Metanephros (tissue), 2 donors: Measurements from ENCODE around the gene HSPA1A. TPM values are rescaled to one million over a fixed set of nuclear protein-coding genes. Genes with fewer than 3 reads are reported as not detected.
A peak's percentile ranks its signal among the peaks of the same experiment; 100 is the strongest.

ENCODE experiments used
- small RNA-seq: library from RNA; depleted of rRNA; stranded (forward); fragments of <200 nt; gene quantifications from one replicate; pipeline ENCODE3, GENCODE V24; 2014; ENCODE audit warnings: low replicate concordance
- total RNA-seq: library from RNA; depleted of rRNA; stranded (reverse); fragments of >200 nt; gene quantifications from one replicate; pipeline ENCODE4 v1.2.3, GENCODE V29; 2014

The HSPA1A gene
- 1,222 TPM for total RNA-seq

GRCh38 chr6:31815025-31815838 lies at the start of gene HSPA1A, which contains the start of gene HSPA1L:
Gene HSPA1A (plus strand): TSS chr6:31815543. CDS start chr6:31815757, 214 bp downstream.
Gene HSPA1L (minus strand): TSS chr6:31815283. CDS start chr6:31811972, 3,311 bp downstream.

GRCh38 chr6:31776989-31777666 lies 38.2 kb upstream of the HSPA1A start, which contains the start of gene VWA7:
Gene VWA7 (minus strand): TSS chr6:31777328. CDS start chr6:31776779, 549 bp downstream.

DNA sequence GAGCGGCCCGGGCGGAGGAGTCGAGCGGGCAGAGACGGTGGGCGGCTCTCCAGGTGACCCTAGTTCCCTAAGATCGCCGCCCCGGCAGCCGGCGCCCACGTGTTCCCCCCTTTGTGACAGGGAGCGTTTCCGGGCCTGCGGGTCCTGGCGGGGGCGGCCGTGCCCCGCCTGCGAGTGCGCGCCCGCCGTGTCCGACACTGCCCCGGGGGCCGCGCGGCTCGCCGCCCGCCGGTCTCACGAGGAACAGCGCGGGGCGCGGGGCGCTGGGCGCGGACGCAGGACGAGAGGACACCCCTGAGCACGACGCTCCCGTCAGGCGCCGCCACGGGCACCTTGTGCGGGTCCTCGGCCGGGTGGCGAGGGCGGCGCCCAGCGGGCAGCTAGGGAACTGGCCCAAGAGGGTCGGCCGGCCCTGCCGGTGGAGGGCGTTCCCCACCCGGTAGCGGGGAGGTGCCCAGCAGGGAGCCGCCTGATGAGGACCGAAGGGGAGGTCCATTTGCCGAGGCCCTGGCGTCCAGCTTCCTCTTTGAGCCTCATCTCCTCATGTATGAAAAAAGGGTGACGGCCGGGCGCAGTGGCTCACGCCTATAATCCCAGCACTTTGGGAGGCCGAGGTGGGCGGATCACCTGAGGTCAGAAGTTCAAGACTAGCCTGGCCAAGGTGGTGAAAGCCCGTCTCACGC lies 19.6 kb upstream of the HSPA1A start, which contains the start of gene VARS1:
Gene VARS1, minus strand, starts transcription at position 137 of the 683 bp plus-strand sequence. CDS start 535 bp downstream, outside the sequence.

GRCh38 chr6:31806470-31807272 lies 8.7 kb upstream of the HSPA1A start, which contains the start of gene LSM2:
Gene LSM2 (minus strand): TSS chr6:31806966. CDS start chr6:31806757, 209 bp downstream.

DNA sequence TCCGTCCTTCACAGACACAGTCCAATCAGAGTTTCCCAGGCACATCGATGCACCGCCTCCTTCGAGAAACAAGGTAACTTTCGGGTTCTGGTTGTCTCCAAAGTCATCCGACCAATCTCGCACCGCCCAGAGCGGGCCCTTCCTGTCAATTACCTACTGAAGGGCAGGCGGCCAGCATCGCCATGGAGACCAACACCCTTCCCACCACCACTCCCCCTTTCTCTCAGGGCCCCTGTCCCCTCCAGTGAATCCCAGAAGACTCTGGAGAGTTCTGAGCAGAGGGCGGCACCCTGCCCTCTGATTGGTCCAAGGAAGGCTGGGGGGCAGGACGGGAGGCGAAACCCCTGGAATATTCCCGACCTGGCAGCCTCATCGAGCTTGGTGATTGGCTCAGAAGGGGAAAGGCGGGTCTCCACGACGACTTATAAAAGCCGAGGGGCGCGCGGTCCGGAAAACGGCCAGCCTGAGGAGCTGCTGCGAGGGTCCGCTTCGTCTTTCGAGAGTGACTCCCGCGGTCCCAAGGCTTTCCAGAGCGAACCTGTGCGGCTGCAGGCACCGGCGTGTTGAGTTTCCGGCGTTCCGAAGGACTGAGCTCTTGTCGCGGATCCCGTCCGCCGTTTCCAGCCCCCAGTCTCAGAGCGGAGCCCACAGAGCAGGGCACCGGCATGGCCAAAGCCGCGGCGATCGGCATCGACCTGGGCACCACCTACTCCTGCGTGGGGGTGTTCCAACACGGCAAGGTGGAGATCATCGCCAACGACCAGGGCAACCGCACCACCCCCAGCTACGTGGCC lies 12.1 kb downstream of the HSPA1A start, which contains the start of gene HSPA1B:
Gene HSPA1B, plus strand, starts transcription at position 453 of the 794 bp plus-strand sequence. Its CDS starts 213 bp downstream, at position 666.

DNA sequence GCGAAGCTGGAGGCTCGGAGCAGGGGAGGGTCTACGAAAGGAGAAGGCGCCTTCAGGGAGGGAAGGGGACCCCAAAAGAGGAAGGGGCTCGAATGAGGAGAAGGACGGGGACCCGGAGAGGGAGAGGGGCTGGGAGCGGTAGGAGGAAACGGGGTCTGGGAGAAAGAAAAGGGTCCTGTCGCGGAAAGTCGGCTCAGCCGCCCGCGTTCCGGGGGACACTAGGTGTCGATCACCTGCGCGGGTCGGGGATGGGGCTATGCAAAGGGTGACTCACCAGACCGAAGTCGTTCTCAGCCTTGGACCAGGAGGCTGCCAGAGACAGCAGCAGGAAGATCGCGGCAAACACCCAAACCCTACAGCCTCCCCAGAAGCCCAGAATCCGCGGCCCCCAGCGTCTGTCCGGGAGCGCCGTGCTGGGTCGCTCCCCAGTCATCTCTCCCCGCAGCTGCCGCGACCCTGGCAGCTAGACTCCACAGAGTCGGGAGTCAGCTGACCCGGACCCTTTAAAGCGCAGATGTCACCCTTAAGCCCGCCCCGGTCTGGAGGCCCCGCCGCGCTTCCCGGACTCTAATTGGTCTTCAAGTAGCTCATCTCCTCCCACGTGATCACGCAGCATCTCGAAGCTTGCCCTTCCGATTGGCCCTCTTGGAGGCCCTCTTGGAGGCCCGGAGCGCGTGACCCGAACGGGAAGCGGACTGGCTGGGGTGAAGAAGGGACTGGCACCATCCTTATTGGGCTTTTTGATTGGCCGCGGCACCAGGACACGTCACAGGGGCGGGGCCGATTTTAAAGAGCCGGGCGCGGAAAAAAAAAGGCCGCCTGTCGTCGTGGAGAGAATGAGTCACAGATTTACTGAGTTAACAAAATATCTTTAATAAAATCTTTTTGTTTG lies 47.2 kb downstream of the HSPA1A start, which contains the start of gene NEU1:
Gene NEU1, minus strand, starts transcription at position 478 of the 892 bp plus-strand sequence. Its CDS starts 45 bp downstream, at position 433.

Small RNA genes within 50 kb of the gene (small RNA-seq; reads per million reads assigned to genes)
- gene RF00019 (not detected), gene SNORD48 (277 reads per million, percentile 98 among the genes with 10 or more reads in this experiment), gene SNORD52 (not detected)

Other genes with a start within 250 kb of the HSPA1A start
- not detected for gene LTA, start 243.3 kb upstream of the HSPA1A start, total RNA-seq
- 0.35 TPM for gene TNF, start 240.0 kb upstream of the HSPA1A start, total RNA-seq
- 3.1 TPM for gene LTB, start 233.1 kb upstream of the HSPA1A start, total RNA-seq
- 12.3 TPM for gene LST1, start 229.3 kb upstream of the HSPA1A start, total RNA-seq
- 0.35 TPM for gene NCR3, start 222.5 kb upstream of the HSPA1A start, total RNA-seq
- 18.7 TPM for gene AIF1, start 200.3 kb upstream of the HSPA1A start, total RNA-seq
- 111 TPM for gene PRRC2A, start 194.8 kb upstream of the HSPA1A start, total RNA-seq
- 208 TPM for gene BAG6, start 162.9 kb upstream of the HSPA1A start, total RNA-seq
- gene APOM, start 159.6 kb upstream of the HSPA1A start, total RNA-seq: 24.0 TPM
- 18.3 TPM for gene C6orf47, start 154.8 kb upstream of the HSPA1A start, total RNA-seq
- 16.5 TPM for gene GPANK1, start 150.5 kb upstream of the HSPA1A start, total RNA-seq
- gene CSNK2B, start 149.5 kb upstream of the HSPA1A start, total RNA-seq: 99.5 TPM
- 3.3 TPM for gene LY6G5B, start 145.6 kb upstream of the HSPA1A start, total RNA-seq
- gene LY6G5C, start 134.5 kb upstream of the HSPA1A start, total RNA-seq: 1.1 TPM
- 56.0 TPM for gene ABHD16A, start 112.2 kb upstream of the HSPA1A start, total RNA-seq
- not detected for gene LY6G6F, start 108.7 kb upstream of the HSPA1A start, total RNA-seq
- not detected for gene LY6G6D, start 100.2 kb upstream of the HSPA1A start, total RNA-seq
- not detected for gene LY6G6C, start 93.8 kb upstream of the HSPA1A start, total RNA-seq
- 4.7 TPM for gene MPIG6B, start 92.2 kb upstream of the HSPA1A start, total RNA-seq
- 121 TPM for gene DDAH2, start 86.2 kb upstream of the HSPA1A start, total RNA-seq
- 227 TPM for gene CLIC1, start 79.0 kb upstream of the HSPA1A start, total RNA-seq
- 18.9 TPM for gene MSH5, start 75.5 kb upstream of the HSPA1A start, total RNA-seq
- gene SAPCD1, start 52.9 kb upstream of the HSPA1A start, total RNA-seq: 4.3 TPM
- gene VWA7, start 38.2 kb upstream of the HSPA1A start, total RNA-seq: 8.6 TPM
- 38.8 TPM for gene VARS1, start 19.8 kb upstream of the HSPA1A start, total RNA-seq
- gene LSM2, start 8.6 kb upstream of the HSPA1A start, total RNA-seq: 33.5 TPM
- gene HSPA1L, start 260 bp upstream of the HSPA1A start, total RNA-seq: 2.9 TPM
- 1,232 TPM for gene HSPA1B, start 12.2 kb downstream of the HSPA1A start, total RNA-seq
- gene NEU1, start 47.3 kb downstream of the HSPA1A start, total RNA-seq: 46.4 TPM
- gene SLC44A4, start 63.5 kb downstream of the HSPA1A start, total RNA-seq: 28.4 TPM
- 71.4 TPM for gene EHMT2, start 82.2 kb downstream of the HSPA1A start, total RNA-seq
- gene ZBTB12, start 86.5 kb downstream of the HSPA1A start, total RNA-seq: 14.4 TPM
- 7.1 TPM for gene C2, start 112.2 kb downstream of the HSPA1A start, total RNA-seq
- gene CFB, start 130.6 kb downstream of the HSPA1A start, total RNA-seq: 9.9 TPM
- gene NELFE, start 143.4 kb downstream of the HSPA1A start, total RNA-seq: 50.0 TPM
- gene SKIC2, start 143.6 kb downstream of the HSPA1A start, total RNA-seq: 53.5 TPM
- gene DXO, start 156.6 kb downstream of the HSPA1A start, total RNA-seq: 20.1 TPM
- 48.4 TPM for gene C4A, start 166.5 kb downstream of the HSPA1A start, total RNA-seq
- 45.4 TPM for gene C4B, start 199.3 kb downstream of the HSPA1A start, total RNA-seq
- 0.64 TPM for gene CYP21A2, start 222.9 kb downstream of the HSPA1A start, total RNA-seq